NOMO-1 treated with DMSO at 0.1 percent for 48 hours (cell line): ENCODE results near the gene H1-8.
A peak's percentile ranks its signal among the peaks of the same experiment; 100 is the strongest.

Experiments used
- DNase-seq: peaks from one replicate; lab custom pipeline; 2025; ENCODE audit not compliant: unreplicated experiment; lab: John Stamatoyannopoulos, UW

The H1-8 gene

DNA sequence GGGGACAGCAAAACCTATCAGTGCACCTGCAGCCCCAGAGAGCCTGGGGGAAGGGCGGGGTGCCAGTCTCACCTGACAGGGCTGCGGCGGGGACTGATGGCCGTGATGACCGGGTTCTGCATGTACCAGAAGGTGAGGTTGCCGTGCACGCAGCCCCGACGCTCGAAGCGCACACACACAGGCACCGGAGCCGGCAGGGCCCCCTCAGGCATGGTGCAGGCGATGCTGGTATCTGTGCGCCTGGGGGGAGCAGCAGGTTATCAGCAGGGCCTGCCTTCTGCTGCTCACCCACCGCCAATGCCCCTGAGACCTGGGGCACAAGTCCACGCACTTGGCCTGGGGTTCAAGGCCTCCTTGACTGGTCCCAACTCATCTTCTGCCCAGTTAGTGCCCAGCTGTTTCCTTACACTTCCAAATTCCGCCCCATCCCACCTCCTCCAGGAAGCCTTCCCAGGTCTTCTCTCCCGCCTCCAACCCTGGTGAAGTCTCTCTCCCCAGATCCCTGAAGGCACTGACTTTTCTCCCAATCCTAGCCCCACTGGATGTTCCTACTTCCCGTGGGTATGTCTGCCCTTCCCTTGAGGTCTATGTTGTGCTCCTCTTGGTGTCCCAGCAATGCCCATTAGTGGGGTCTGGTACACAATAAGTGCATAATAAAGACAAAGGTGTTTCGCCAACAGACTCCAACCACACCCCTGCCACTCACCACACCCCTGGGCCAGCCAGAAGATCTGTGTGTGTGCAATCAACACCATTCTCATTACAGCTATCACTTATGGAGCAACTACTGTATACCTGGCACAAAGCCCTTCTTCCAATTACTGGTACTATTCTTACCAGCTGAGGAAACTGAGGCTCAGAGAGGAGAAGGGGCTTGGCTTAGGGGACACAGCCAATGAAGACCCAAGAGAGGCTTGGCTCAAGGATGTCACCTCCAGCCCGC is 28.9 kb downstream of the H1-8 start:
- DNase-seq = no peak

DNA sequence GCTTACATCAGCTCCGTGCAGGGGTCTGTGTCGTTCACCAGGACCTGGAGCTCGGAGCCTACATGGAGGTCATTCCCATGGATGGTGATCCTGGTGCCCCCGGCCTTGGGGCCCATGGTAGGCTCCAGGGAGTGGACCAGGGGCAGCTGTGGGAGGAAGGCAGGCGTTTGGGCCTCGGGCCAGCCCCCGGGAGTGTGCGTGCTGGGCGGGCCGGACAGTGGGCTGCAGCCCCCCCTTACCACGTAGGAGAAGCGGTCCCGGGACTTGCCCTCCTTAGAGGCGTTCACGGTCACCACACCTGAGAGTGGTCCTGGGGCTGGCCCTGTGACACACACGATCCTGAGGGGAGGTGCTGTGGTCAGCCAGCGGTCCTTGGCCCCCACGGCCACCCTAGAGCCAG is 29.6 kb downstream of the H1-8 start:
- DNase-seq = no peak

DNA sequence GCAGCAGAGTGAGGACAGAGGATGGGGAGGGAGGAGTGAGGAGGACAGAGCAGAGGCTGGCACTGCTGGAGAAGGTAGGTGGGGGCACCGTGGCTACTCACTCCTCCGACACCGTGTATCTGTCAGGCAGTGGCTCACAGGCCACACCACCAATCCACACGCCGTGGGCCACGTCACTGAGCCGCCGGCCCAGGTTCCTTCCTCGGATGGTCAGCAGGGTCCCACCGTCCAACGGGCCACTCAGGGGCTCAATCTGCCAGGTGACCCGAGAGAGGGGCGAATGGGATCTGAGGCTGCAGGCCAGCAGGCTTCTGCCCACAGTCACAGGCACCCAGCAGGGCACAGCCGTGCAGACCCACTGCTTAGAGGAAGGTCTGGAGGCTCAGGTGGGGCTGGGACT is 30.5 kb downstream of the H1-8 start:
- DNase-seq = no peak

DNA sequence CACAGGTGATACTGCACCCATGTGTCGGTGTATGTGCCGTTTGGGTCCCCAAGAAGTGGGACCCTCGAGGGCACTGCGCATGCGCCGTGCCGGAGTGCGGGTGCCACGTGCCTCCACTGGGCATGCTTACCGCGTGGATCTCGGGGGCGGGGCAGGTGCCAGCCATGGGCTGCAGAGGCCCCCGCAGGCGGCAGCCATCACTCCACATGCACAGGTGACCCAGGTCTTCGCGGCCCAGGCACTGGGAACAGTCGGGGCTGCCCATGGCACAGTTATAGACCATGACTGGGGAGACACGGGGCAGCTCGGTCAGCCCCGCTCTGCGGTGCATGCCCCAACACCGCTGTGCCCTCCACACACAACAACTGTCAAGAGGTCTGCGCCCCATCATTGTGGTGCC is 31.2 kb downstream of the H1-8 start:
- no peak for DNase-seq

DNA sequence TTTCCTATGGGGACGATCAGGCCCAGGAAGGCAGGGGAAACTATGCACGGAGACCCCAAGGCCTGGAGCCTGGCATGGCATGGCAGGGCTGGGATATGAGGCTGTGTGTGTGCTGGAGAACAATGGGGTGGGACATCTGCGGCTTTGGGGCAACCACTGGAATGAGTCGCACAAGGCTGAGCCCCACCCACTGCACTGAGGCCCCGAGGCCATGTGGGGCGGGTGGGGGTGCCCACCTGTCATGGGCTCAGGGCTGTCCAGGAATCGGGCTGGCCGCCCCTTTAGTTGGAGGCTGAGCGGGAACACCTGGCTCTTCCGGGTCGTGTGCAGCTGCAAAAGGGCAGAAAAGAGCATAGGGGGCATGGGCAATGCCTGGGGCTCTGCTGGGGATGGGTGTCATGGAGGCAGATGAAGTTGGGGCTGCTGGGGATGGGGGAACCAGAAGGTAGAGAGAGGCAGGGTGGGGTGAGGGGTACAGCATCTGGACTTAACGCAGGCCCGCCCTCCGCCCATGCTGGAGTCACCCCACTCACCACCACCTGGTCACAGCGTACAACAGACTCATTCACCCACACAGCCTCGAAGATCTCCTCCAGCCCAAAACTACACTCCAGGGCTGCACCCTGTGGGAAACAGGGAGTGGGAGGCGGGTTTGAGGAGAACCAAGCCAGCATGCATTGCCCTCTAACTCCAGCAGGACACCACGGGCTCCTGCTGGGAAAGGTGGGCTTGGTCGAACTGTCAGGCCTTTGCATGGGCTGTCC is 32.4 kb downstream of the H1-8 start:
- no peak for DNase-seq

DNA sequence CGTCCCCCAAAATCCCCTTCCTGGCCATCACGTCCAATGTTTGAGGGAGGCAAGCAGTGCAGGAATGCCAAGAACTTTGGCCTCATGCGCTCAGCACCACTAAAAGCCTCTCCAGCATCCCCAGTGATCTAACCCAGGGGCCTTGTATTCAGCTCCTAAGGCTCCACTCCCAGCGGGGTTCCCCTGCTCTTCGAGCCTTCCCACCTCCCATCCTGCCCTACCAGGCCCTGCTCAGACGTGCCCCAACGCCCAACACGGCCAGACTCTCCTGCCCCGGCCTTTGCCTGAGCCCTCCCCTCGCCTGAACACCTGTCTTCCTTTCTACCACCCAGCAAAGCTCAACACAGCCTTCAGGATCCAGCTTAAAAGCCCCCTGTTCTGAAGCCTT is 33.0 kb downstream of the H1-8 start:
- DNase-seq = no peak

DNA sequence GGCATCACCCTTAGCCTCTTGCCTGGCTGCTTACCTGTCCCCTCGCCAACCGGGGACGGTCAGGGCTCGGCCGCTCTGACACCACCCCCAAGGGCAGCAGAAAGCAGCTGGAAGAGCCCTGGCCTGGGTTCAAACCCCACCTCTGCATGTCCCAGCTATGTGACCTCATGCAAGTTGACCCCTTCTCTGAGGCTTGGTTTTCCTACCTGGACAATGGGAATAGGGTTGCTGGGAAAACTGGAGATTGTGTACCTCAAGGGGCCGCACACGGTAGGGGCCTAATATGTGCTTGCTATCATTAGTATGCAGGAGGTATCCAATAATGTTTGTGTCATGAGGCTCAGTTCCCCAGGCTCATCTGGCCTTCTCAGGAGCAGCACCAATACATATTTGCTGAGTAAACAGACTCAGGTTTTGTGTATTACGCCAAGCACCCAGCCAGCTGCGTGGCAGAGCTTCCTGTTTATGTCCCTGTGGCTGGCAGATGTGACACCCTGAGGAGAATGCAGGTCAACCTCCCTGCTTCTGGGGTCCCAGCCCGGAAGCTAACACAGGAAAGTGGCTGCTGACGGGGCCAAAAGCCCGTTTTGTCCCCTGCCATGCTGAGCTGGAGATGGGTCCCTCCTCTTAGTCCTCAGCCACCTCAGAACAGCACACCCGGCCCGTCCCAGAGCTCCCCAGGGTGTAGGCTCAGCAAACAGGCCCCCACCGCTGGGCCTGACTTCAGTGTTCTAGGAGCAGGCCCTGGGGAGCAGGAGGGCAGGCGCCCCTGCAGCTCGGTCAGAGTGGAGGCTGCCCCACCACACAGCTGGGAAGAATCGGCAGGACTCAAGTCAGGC is 33.8 kb downstream of the H1-8 start:
- peak; percentile 43 for DNase-seq

DNA sequence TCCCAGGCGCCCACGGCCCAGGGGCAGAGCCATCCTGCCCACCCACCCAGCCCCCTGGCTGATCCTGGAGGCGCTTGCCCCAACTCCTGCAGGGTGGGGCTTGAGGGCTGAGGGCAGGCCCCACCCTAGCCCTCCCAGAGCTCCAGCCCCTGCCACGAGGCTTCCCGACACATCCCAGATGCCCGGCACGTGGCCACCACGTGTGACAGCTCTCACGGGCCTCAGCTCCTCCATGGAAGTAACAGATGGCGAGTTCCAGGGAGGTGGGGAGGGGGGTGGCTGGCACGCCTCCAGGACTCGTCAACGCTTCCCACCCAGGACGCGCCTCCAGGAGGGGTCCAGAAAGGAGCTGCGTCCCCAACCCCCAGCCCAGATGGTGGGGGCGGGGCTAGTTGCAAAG is 34.4 kb downstream of the H1-8 start:
- DNase-seq = no peak

DNA sequence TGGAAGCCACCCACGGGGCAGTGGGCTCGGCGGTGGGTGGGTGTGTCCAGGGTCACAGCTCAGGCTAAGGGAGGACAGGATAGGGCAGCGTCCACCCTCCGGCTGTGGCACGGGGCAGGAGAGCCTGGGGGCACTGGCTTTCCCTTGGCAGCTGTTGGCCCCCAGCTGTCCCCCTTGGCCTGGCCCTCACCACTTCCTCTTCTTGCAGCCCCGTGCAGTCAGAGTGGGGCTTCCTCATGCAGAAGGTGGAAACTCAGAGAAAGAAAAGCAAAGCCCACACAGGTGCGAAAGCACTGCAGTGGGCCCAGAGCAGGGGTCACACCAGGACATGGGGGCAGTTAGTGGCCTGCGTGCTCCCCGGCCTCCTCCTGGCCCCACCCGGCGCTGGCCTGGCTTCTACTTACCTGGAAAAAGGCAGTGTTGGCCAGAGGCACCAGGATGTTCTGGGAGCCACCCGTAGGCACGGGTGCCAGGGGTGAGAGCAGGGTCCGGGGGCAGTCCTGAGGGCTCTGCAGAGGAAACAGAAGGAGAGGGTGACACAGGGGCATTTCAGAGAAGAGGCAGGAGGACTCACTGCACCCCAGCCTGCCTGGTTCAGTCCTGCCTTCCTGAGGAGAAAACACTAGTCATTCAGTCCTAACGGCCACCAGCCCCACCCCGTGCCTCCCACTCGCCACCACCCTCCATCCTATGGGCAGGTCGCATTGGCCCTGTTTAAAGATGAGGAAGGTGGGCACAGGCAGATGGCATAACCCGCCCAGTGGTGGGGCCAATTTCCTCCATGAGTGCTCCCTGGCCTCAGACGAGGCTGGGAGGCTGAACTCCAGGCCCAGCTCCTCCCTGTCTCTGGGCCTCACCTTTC is 35.2 kb downstream of the H1-8 start:
- DNase-seq = peak; percentile 93

DNA sequence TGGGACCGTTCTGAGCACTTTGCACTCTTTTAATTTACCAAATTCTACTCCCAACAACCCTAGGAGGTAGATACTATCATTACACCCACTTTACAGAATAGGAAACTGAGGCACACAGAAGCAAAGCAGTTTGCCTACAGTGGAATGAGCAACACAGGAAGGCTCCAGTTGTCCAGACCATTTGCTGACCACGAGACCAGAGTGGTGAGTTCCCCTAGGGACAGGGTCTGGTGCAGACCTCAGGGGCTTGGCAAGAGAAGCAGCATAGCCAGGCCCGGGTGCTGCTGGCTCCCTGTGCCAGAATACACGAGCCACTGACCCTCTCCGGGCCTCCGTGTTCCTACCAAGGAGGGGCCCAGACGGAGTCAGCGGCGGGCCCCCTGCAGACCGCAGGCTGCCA is 37.0 kb downstream of the H1-8 start:
- no peak for DNase-seq

DNA sequence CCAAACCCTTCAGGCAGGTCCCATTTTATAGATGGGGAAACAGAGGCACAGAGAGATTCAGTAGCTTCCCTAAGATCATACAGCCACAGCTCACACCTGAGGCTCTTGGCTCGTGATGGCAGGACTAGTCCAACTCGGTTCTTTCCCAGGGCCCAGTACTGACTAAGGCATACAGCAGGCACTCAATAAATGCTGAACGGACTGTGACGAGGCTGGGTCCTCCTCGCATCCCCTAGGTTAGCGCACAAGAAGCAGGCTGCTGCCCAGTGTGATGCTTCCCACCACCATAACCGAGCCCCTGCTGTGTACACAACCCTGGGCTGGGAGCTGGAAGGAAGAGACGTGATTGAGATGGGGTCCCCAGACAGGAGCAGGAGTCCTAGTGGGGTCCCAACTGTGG is 38.6 kb downstream of the H1-8 start:
- DNase-seq = no peak

DNA sequence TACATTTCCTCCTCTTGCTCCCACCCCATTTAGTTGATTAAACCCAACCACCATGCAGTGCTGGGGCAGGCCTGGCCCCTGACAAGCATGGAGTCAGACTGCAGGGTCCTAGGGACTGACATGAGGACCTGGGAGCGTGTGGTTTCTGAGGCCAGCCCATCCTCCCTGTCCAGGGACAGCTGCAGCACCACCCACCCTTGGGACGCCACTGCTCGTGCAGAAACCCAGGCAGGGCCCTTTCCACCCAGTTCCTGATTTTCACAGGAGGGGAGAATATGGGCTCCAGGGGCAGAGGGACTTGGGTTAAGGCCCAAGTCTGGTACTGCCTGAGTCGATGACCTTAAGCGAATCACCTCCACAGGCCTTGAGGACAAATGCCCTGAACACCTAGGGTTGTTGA is 39.8 kb downstream of the H1-8 start:
- no peak for DNase-seq

DNA sequence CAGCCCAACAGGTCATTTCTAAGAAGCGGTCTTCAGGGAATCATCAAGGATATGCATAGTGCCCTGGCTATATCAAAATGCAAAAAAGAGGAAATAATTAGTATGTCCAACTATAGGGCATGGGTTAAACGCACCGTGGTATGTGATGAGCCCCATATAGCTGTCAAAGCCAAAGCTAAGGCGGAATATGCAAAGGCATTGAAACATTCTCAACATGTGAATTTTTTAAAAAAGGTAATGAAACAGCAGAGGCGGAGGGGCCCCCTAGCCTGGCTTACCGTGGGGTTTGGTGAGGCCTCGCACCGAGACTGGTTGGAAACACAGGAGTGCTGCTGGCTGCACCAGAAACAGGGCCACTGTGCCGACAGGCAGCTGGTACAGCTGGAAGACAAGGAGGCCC is 40.3 kb downstream of the H1-8 start:
- no peak for DNase-seq

DNA sequence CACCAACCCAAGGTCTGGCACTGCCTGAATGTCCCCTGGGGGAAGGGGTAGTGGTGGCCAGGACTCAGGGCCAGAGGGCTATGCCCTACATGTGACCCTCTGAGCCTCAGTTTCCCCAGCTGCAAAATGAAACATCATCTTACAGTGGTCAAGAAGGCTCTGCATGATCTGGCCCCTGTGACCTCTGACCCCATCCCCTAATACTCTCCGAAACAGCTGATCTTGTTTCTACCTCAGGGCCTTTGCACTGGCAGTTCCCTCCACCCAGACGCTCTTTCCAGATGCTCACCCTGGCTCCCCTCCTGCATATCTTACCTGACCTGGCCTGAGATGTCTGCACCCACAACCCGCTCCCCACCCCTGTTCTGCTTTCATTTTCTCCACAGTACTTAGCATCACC is 41.7 kb downstream of the H1-8 start:
- DNase-seq = no peak

DNA sequence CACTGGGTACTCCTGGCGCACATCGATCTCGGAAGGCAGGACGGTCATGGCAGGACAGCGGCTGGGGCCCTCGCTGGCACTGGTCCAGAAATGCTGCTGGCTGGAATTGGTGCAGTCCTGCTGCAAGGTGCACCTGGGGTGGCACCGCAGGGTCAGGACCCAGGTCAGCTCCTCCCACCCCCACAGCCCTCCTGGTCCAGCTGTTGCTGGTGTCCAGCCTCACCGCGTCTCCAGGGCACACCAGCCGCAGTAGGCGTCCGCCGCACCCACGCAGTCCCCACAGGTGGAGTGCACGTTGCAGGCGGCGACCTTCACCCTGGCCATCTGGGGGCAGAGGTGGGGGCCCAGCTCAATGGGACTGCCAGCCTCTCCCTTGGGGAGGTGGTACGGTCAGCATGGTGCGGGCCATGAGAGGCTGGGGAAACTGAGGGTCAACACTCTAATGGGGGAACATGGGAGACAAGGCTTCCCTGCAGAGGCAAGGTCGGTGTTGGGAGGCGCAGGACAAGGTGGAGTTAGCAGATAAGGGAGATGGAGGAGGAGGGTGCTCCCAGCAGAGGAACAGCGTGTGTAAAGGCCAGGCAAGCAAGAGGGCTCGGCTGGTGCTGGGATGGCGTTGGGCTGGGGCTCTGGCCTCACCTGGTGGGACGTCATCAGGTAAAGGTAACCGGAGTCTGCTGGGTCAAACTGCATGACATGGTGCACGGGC is 43.1 kb downstream of the H1-8 start:
- no peak for DNase-seq

DNA sequence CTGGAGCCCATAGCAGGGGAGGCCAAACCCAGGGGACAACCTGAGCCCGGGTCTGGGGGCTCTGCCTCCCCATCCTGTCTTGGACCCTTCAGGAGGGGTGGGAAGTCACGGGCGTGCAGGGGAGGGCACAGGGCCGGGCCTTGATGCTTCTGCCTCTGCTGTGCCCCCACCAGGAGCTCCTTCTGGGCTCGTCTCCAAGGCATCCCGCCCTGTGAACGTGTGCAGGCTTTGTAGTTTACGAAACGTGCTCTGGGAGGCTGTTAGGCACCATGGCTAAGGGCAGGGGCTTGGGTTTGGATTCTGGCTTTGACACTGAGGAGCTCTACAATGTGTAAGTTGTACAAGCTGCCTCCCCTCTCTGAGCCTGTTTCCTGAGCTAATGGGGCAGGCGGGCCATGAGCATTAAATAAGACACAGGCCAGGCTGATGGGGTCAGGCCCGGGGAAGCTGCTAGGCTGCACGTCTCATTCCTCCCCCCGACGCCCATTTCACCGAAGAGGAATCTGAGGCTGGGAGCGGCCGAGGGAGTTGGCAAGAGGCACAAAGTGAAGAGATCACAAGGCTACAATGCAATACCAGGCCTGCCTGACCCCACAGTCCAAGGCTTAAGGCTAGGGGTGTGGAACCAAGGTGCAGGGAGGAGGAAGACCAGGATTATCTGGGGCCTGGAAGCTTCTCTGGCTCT is 43.9 kb downstream of the H1-8 start:
- DNase-seq = no peak

DNA sequence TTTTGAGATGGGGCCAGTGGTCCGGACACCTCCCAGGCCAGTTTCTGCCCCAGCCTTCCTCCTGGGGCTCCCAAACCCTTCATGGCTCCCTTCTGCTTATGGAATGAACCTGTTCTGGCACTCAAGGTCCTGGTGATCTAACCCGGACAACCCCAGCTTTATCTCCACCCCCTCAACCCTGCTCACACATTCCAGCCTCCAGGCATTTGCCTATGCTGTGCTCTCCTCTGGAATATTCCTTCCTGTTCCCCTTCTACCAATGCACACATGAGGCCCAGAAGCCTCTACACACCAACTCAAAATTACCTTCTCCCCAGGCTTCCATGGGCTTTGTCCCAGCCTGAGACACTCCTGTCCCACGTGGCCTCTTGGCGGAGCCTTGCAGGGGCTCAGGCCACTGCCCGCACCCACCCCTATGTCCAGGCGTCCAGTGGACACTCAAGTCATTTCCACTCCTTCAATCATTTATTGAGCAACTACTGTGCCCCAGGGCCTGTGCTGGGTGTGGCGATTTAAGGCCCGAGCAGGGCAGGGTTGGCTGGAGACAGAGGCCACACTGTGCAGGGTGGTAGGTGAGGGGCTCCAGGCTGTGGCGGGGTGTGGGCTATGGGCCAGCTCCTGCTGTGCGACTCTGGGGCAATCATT is 44.7 kb downstream of the H1-8 start:
- DNase-seq = no peak

DNA sequence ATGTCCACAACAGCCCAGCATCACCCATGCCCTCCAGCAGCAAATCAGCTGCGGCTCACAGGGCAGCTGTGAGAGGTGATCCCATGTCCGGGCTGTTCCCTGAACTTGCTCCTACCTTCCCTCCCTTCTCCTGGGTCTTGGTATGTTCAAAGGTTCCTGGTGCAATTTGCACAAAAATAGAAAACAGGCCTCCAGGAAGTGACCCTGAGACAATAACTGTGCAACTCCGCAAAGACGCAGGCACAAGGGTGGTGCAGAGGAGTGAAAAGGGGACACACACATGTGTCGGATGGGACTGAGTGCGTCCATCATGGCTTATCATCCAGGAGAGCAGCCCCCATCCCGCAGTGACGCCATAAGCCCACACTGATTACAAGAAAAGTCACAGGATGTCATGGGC is 47.2 kb downstream of the H1-8 start:
- DNase-seq = no peak

DNA sequence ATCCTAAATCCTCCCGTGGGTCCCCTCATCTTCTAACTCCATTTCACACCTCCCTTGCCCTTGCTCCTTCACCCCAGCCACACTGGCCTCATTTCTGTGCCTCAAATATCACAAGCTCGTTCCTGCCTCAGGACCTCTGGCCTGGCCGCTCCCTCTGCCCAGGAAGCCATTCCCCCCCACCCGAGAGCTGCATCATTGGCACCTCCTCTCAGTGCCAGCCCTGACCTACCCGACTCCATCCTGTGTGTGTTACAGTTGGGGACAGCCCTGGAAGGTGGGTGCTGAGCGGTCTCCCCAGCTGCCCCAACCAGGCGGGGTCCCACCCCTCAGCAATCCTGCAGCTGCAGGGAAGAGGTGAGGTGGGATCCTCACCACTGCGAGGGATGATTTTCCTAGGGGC is 49.0 kb downstream of the H1-8 start:
- no peak for DNase-seq
